GM03348 (cell line): ENCODE measurements around the gene CTNNA1.
"Not testable (repeated sequence)": the region's sequence is repeated elsewhere in the genome, so short reads cannot be mapped to it uniquely, and the experiment has no call there.

Experiments
- DNase-seq: peaks from one replicate; pipeline ENCODE4 v3.0.0; 2012; ENCODE audit warnings: low spot score

Gene CTNNA1

GRCh38 chr5:138898299-138898698 is 145.1 kb downstream of the CTNNA1 start:
- no peak for DNase-seq

GRCh38 chr5:138898742-138899141 is 145.5 kb downstream of the CTNNA1 start:
- no peak for DNase-seq

GRCh38 chr5:138900281-138900965 is 147.2 kb downstream of the CTNNA1 start:
- DNase-seq, result peak; percentile 13

GRCh38 chr5:138901716-138902115 is 148.5 kb downstream of the CTNNA1 start:
- DNase-seq, result no peak

- DNase-seq, result peak; percentile 24
Observed at GRCh38 chr5:138903130-138903775, 150.0 kb downstream of the CTNNA1 start.

- peak; percentile 53 for DNase-seq
Observed at GRCh38 chr5:138905541-138905940, 152.3 kb downstream of the CTNNA1 start.

GRCh38 chr5:138909734-138910133 is 156.5 kb downstream of the CTNNA1 start:
- no peak for DNase-seq

GRCh38 chr5:138910546-138911185 is 157.4 kb downstream of the CTNNA1 start:
- DNase-seq, result no peak

- peak; percentile 50 for DNase-seq
Observed at GRCh38 chr5:138911441-138911840, 158.2 kb downstream of the CTNNA1 start.

- DNase-seq, result no peak
Observed at GRCh38 chr5:138912093-138912492, 158.9 kb downstream of the CTNNA1 start.

- DNase-seq, result no peak
Observed at GRCh38 chr5:138913773-138914172, 160.5 kb downstream of the CTNNA1 start.

- no peak for DNase-seq
Observed at GRCh38 chr5:138914338-138914737, 161.1 kb downstream of the CTNNA1 start.

- no peak for DNase-seq
Observed at GRCh38 chr5:138918686-138919085, 165.5 kb downstream of the CTNNA1 start.

GRCh38 chr5:138920181-138920580 is 167.0 kb downstream of the CTNNA1 start:
- DNase-seq, result no peak

- DNase-seq, result not testable (repeated sequence)
Observed at GRCh38 chr5:138921362-138921761, 168.1 kb downstream of the CTNNA1 start.

- no peak for DNase-seq
Observed at GRCh38 chr5:138922494-138922893, 169.3 kb downstream of the CTNNA1 start.

GRCh38 chr5:138925090-138925635 is 171.9 kb downstream of the CTNNA1 start:
- DNase-seq, result no peak

GRCh38 chr5:138926257-138926656 is 173.0 kb downstream of the CTNNA1 start:
- no peak for DNase-seq

GRCh38 chr5:138926688-138927448 is 173.6 kb downstream of the CTNNA1 start:
- no peak for DNase-seq

- no peak for DNase-seq
Observed at GRCh38 chr5:138927544-138927943, 174.3 kb downstream of the CTNNA1 start.

GRCh38 chr5:138927979-138928378 is 174.8 kb downstream of the CTNNA1 start:
- no peak for DNase-seq

GRCh38 chr5:138929571-138929955 is 176.3 kb downstream of the CTNNA1 start:
- DNase-seq, result no peak
